ENCODE results near the gene TUBD1.

DNA sequence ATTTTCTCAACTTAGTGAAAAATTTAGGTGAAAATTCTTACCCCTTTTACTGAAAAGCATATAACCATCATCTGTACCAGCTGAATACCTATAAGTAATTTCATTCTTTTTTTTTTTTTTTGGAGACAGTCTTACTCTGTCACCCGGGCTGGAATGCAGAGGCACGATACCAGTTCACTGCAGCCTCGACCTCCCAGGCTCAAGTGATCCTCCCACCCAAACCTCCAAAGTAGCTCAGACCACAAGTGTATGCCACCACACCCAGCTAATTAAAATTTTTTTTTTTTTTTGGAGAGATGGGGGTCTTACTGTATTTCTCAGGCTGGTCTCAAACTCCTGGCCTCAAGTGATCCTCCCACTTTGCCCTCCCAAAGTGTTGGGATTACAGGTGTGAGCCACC, 33.8 kb downstream of the TUBD1 start:
- TF ChIP-seq, protein P1, sequence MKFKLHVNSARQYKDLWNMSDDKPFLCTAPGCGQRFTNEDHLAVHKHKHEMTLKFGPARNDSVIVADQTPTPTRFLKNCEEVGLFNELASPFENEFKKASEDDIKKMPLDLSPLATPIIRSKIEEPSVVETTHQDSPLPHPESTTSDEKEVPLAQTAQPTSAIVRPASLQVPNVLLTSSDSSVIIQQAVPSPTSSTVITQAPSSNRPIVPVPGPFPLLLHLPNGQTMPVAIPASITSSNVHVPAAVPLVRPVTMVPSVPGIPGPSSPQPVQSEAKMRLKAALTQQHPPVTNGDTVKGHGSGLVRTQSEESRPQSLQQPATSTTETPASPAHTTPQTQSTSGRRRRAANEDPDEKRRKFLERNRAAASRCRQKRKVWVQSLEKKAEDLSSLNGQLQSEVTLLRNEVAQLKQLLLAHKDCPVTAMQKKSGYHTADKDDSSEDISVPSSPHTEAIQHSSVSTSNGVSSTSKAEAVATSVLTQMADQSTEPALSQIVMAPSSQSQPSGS (CRISPR knock-in tag; IDR thresholded peaks at IDR 0.05), result no peak
- no peak for TF ChIP-seq FOXJ3 (CRISPR knock-in tag; IDR thresholded peaks at IDR 0.05; ENCODE audit: borderline replicate concordance)
- no peak for TF ChIP-seq ZNF557 (CRISPR knock-in tag; IDR thresholded peaks at IDR 0.05)
- TF ChIP-seq ZKSCAN1 (IDR thresholded peaks at IDR 0.05; ENCODE audit: low read length), result no peak
